Measurements from ENCODE around the gene DNASE1L1.

Gene DNASE1L1

GRCh38 chrX:154403192-154403591 is 5.9 kb downstream of the DNASE1L1 start:
- peaks cover 10% of the 10 kb centered on the region for H3F3A ChIP-seq (ENCODE audit: insufficient read depth, low read length)
- H4K20me1 ChIP-seq (ENCODE audit: insufficient read depth, low read length) = no peaks in the 10 kb centered on the region
- H3K9ac ChIP-seq (ENCODE audit: low read length) = no peak overlapping the region
- no peaks in the 10 kb centered on the region for H3K27me3 ChIP-seq (ENCODE audit: insufficient read depth, low read length)
- no peak overlapping the region for H3K4me3 ChIP-seq (ENCODE audit: low read depth, low read length, poor library complexity, severe bottlenecking)
- H2AFZ ChIP-seq (ENCODE audit: low read length) = no peak overlapping the region
- H3K79me2 ChIP-seq (ENCODE audit: insufficient read depth, low read length) = peaks cover 3% of the 10 kb centered on the region; the same call in 1 of the 2 replicates
- peaks cover 16% of the 10 kb centered on the region for H3K4me1 ChIP-seq (ENCODE audit: insufficient read depth, low read length, severe bottlenecking)
- no peaks in the 10 kb centered on the region for H3K9me2 ChIP-seq (ENCODE audit: low read depth, low read length)
- no peak overlapping the region for H3K4me2 ChIP-seq (ENCODE audit: low read length)
- H3K36me3 ChIP-seq (ENCODE audit: insufficient read depth, low read length) = peaks cover 34% of the 10 kb centered on the region
- H3K27ac ChIP-seq (ENCODE audit: low read depth, low read length, poor library complexity, severe bottlenecking) = no peak overlapping the region
- no peak for TF ChIP-seq EZH2 (IDR thresholded peaks at IDR 0.05; ENCODE audit: borderline replicate concordance, low read length)
- TF ChIP-seq CTCF (IDR thresholded peaks at IDR 0.05; ENCODE audit: low read length) = no peak
- no peaks in the 10 kb centered on the region for H3K9me3 ChIP-seq (ENCODE audit: low read length)

- Histone ChIP-seq H4K20me1 (ENCODE audit: insufficient read depth, low read length) (no peaks in the 10 kb centered on the region), H3K36me3 (ENCODE audit: insufficient read depth, low read length) (peaks cover 34% of the 10 kb centered on the region), H3K4me3 (ENCODE audit: low read depth, low read length, poor library complexity, severe bottlenecking) (no peak overlapping the region), H3K4me2 (ENCODE audit: low read length) (no peak overlapping the region), H3K4me1 (ENCODE audit: insufficient read depth, low read length, severe bottlenecking) (peaks cover 14% of the 10 kb centered on the region), H3K79me2 (ENCODE audit: insufficient read depth, low read length) (peaks cover 3% of the 10 kb centered on the region; the same call in 1 of the 2 replicates), H3K27me3 (ENCODE audit: insufficient read depth, low read length) (no peaks in the 10 kb centered on the region), H3K27ac (ENCODE audit: low read depth, low read length, poor library complexity, severe bottlenecking) (peak overlapping the region; percentile 51), H3K9me3 (ENCODE audit: low read length) (no peaks in the 10 kb centered on the region), H3K9ac (ENCODE audit: low read length) (no peak overlapping the region), H2AFZ (ENCODE audit: low read length) (no peak overlapping the region), H3F3A (ENCODE audit: insufficient read depth, low read length) (peaks cover 10% of the 10 kb centered on the region), H3K9me2 (ENCODE audit: low read depth, low read length) (no peaks in the 10 kb centered on the region)
- TF ChIP-seq EZH2 (IDR thresholded peaks at IDR 0.05; ENCODE audit: borderline replicate concordance, low read length) (no peak), CTCF (IDR thresholded peaks at IDR 0.05; ENCODE audit: low read length) (no peak)
These were observed 6.4 kb downstream of the DNASE1L1 start for GRCh38 chrX:154402622-154403127.

- no peak overlapping the region for H3K4me3 ChIP-seq (ENCODE audit: low read depth, low read length, poor library complexity, severe bottlenecking)
- no peaks in the 10 kb centered on the region for H3K27me3 ChIP-seq (ENCODE audit: insufficient read depth, low read length)
- peak overlapping the region; percentile 51 for H3K27ac ChIP-seq (ENCODE audit: low read depth, low read length, poor library complexity, severe bottlenecking)
- no peaks in the 10 kb centered on the region for H3K9me2 ChIP-seq (ENCODE audit: low read depth, low read length)
- H3K4me1 ChIP-seq (ENCODE audit: insufficient read depth, low read length, severe bottlenecking) = peaks cover 20% of the 10 kb centered on the region
- peaks cover 3% of the 10 kb centered on the region; the same call in 1 of the 2 replicates for H3K79me2 ChIP-seq (ENCODE audit: insufficient read depth, low read length)
- no peak overlapping the region for H3K9ac ChIP-seq (ENCODE audit: low read length)
- no peak overlapping the region for H3K4me2 ChIP-seq (ENCODE audit: low read length)
- no peaks in the 10 kb centered on the region for H3K9me3 ChIP-seq (ENCODE audit: low read length)
- H2AFZ ChIP-seq (ENCODE audit: low read length) = no peak overlapping the region
- H3K36me3 ChIP-seq (ENCODE audit: insufficient read depth, low read length) = peaks cover 34% of the 10 kb centered on the region
- peaks cover 10% of the 10 kb centered on the region for H3F3A ChIP-seq (ENCODE audit: insufficient read depth, low read length)
- TF ChIP-seq CTCF (IDR thresholded peaks at IDR 0.05; ENCODE audit: low read length) = no peak
- TF ChIP-seq EZH2 (IDR thresholded peaks at IDR 0.05; ENCODE audit: borderline replicate concordance, low read length) = no peak
- H4K20me1 ChIP-seq (ENCODE audit: insufficient read depth, low read length) = no peaks in the 10 kb centered on the region
These were observed 7.0 kb downstream of the DNASE1L1 start for GRCh38 chrX:154401918-154402621.

All from OCI-LY1 (cell line).